ENCODE results near the gene ILKAP.

GRCh38 chr2:238164906-238165287 is 38.6 kb downstream of the ILKAP start:
- TF ChIP-seq POLR2A (IDR thresholded peaks at IDR 0.05; ENCODE audit: low read length) (no peak), GATA1 (IDR thresholded peaks at IDR 0.05; ENCODE audit: low read depth, low read length) (no peak)
